ENCODE results near the gene NFIA. TPM values are rescaled to one million over a fixed set of nuclear protein-coding genes. Genes with fewer than 3 reads are reported as not detected.

Gene NFIA
- total RNA-seq, 8 experiments from 2014 or later: 1.0 to 57.6 (median 9.2) TPM

- 0 to 46% (median 28%) methylated on average over 1 to 3 of the region's 3 CpGs for WGBS, 10 experiments
- H3K27ac ChIP-seq: no peak overlapping the region
- H3K4me1 ChIP-seq (replicated peaks in 1 of 2): peaks cover 4 to 10% of the 10 kb centered on the region in 2 donors
- no peak overlapping the region for H3K4me3 ChIP-seq
- in situ Hi-C loops (cut with MboI; ENCODE audit: low pct_unique_long_range_greater_than_20kb in 2 of 9, low sequenced_read_pairs in 9 of 9, unreplicated experiment in 9 of 9): no loop called here
- ATAC-seq (replicated peaks in 6 of 8): peak in 2 of 8 experiments; percentile 44 to 46
These were observed 218.5 kb downstream of the NFIA start for GRCh38 chr1:61300899-61301298.

- in situ Hi-C loops (cut with MboI; ENCODE audit: low pct_unique_long_range_greater_than_20kb in 2 of 9, low sequenced_read_pairs in 9 of 9, unreplicated experiment in 9 of 9): no loop called here
- Histone ChIP-seq H3K4me3 (no peak overlapping the region), H3K27ac (no peak overlapping the region), H3K4me1 (replicated peaks in 1 of 2) (peaks cover 3 to 18% of the 10 kb centered on the region in 2 donors)
- peak in 2 of 8 experiments; percentile 96 for ATAC-seq (replicated peaks in 6 of 8)
- WGBS, 10 experiments: 18 to 96% (median 83%) methylated on average over 1 to 4 of the region's 4 CpGs; no CpG with 5 or more reads in 1 of the 10 experiments
These were observed 219.7 kb downstream of the NFIA start for GRCh38 chr1:61301824-61302657.

- no peak overlapping the region for H3K4me3 ChIP-seq
- peaks cover 12 to 15% of the 10 kb centered on the region in 2 donors for H3K4me1 ChIP-seq (replicated peaks in 1 of 2)
- WGBS, 10 experiments: 40 to 100% (median 89%) methylated on average over 1 to 3 of the region's 3 CpGs; no CpG with 5 or more reads in 1 of the 10 experiments
- in situ Hi-C loops (cut with MboI; ENCODE audit: low pct_unique_long_range_greater_than_20kb in 2 of 9, low sequenced_read_pairs in 9 of 9, unreplicated experiment in 9 of 9): no loop called here
- peak in 1 of 8 experiments; percentile 12 for ATAC-seq (replicated peaks in 6 of 8)
- no peak overlapping the region for H3K27ac ChIP-seq
These were observed 225.2 kb downstream of the NFIA start for GRCh38 chr1:61307422-61308142.

GRCh38 chr1:61310057-61310456 lies 227.7 kb downstream of the NFIA start:
- WGBS, 10 experiments: 70 to 100% (median 95%) methylated on average over 1 to 3 of the region's 3 CpGs; no CpG with 5 or more reads in 1 of the 10 experiments
- Histone ChIP-seq H3K27ac (no peak overlapping the region), H3K4me1 (replicated peaks in 1 of 2) (peaks cover 23 to 38% of the 10 kb centered on the region in 2 donors), H3K4me3 (no peak overlapping the region)
- no peak for ATAC-seq (replicated peaks in 6 of 8)
- in situ Hi-C loops (cut with MboI; ENCODE audit: low pct_unique_long_range_greater_than_20kb in 2 of 9, low sequenced_read_pairs in 9 of 9, unreplicated experiment in 9 of 9): no loop called here

- peaks cover 27 to 42% of the 10 kb centered on the region in 2 donors for H3K4me1 ChIP-seq (replicated peaks in 1 of 2)
- no peak for ATAC-seq (replicated peaks in 6 of 8)
- H3K27ac ChIP-seq: no peak overlapping the region
- H3K4me3 ChIP-seq: no peak overlapping the region
- in situ Hi-C loops (cut with MboI; ENCODE audit: low pct_unique_long_range_greater_than_20kb in 2 of 9, low sequenced_read_pairs in 9 of 9, unreplicated experiment in 9 of 9): no loop called here
- WGBS, 10 experiments: 90 to 100% (median 100%) methylated on average over 1 to 4 of the region's 4 CpGs; no CpG with 5 or more reads in 6 of the 10 experiments
These were observed 228.2 kb downstream of the NFIA start for GRCh38 chr1:61310538-61310937.

GRCh38 chr1:61313906-61314422 lies 231.6 kb downstream of the NFIA start:
- no peak for ATAC-seq (replicated peaks in 6 of 8)
- 71 to 100% (median 93%) methylated on average over 1 to 2 of the region's 2 CpGs; no CpG with 5 or more reads in 2 of the 10 experiments for WGBS, 10 experiments
- in situ Hi-C loops (cut with MboI; ENCODE audit: low pct_unique_long_range_greater_than_20kb in 2 of 9, low sequenced_read_pairs in 9 of 9, unreplicated experiment in 9 of 9): no loop called here
- Histone ChIP-seq H3K4me3 (no peak overlapping the region), H3K27ac (no peak overlapping the region), H3K4me1 (replicated peaks in 1 of 2) (peaks cover 37 to 57% of the 10 kb centered on the region in 2 donors)

GRCh38 chr1:61315011-61315410 lies 232.7 kb downstream of the NFIA start:
- 26 to 86% (median 50%) methylated on average over 2 to 4 of the region's 4 CpGs; no CpG with 5 or more reads in 1 of the 10 experiments for WGBS, 10 experiments
- H3K4me1 ChIP-seq (replicated peaks in 1 of 2): peaks cover 48 to 67% of the 10 kb centered on the region in 2 donors
- no peak overlapping the region for H3K4me3 ChIP-seq
- ATAC-seq (replicated peaks in 6 of 8): peak in 5 of 8 experiments; percentile 58 to 94 (median 88)
- in situ Hi-C loops (cut with MboI; ENCODE audit: low pct_unique_long_range_greater_than_20kb in 2 of 9, low sequenced_read_pairs in 9 of 9, unreplicated experiment in 9 of 9): no loop called here
- H3K27ac ChIP-seq: peak overlapping the region in 1 of 2 donors; percentile 57

GRCh38 chr1:61316493-61316892 lies 234.1 kb downstream of the NFIA start:
- peak overlapping the region in 1 of 2 donors; percentile 11 for H3K27ac ChIP-seq
- 83 to 97% (median 95%) methylated on average over 1 to 7 of the region's 7 CpGs for WGBS, 10 experiments
- H3K4me1 ChIP-seq (replicated peaks in 1 of 2): peaks cover 55 to 73% of the 10 kb centered on the region in 2 donors
- ATAC-seq (replicated peaks in 6 of 8): no peak
- no peak overlapping the region for H3K4me3 ChIP-seq
- in situ Hi-C loops (cut with MboI; ENCODE audit: low pct_unique_long_range_greater_than_20kb in 2 of 9, low sequenced_read_pairs in 9 of 9, unreplicated experiment in 9 of 9): no loop called here

GRCh38 chr1:61318319-61319125 lies 236.2 kb downstream of the NFIA start:
- peaks cover 55 to 66% of the 10 kb centered on the region in 2 donors for H3K4me1 ChIP-seq (replicated peaks in 1 of 2)
- in situ Hi-C loops (cut with MboI; ENCODE audit: low pct_unique_long_range_greater_than_20kb in 2 of 9, low sequenced_read_pairs in 9 of 9, unreplicated experiment in 9 of 9): no loop called here
- WGBS, 10 experiments: 13 to 78% (median 63%) methylated on average over 1 to 8 of the region's 8 CpGs
- peak; percentile 57 to 95 (median 70) for ATAC-seq (replicated peaks in 6 of 8)
- H3K27ac ChIP-seq: no peak overlapping the region
- no peak overlapping the region for H3K4me3 ChIP-seq

- H3K4me3 ChIP-seq: no peak overlapping the region
- WGBS, 10 experiments: 20 to 88% (median 64%) methylated on average over 1 to 2 of the region's 2 CpGs; no CpG with 5 or more reads in 1 of the 10 experiments
- no peak for ATAC-seq (replicated peaks in 6 of 8)
- in situ Hi-C loops (cut with MboI; ENCODE audit: low pct_unique_long_range_greater_than_20kb in 2 of 9, low sequenced_read_pairs in 9 of 9, unreplicated experiment in 9 of 9): no loop called here
- no peak overlapping the region for H3K27ac ChIP-seq
- peaks cover 39 to 46% of the 10 kb centered on the region in 2 donors for H3K4me1 ChIP-seq (replicated peaks in 1 of 2)
These were observed 238.2 kb downstream of the NFIA start for GRCh38 chr1:61320575-61320974.

- in situ Hi-C loops (cut with MboI; ENCODE audit: low pct_unique_long_range_greater_than_20kb in 2 of 9, low sequenced_read_pairs in 9 of 9, unreplicated experiment in 9 of 9): no loop called here
- Histone ChIP-seq H3K4me1 (replicated peaks in 1 of 2) (peaks cover 30 to 31% of the 10 kb centered on the region in 2 donors), H3K27ac (no peak overlapping the region), H3K4me3 (no peak overlapping the region)
- ATAC-seq (replicated peaks in 6 of 8): peak in 1 of 8 experiments; percentile 7
- 83 to 97% (median 89%) methylated on average over 4 to 7 of the region's 7 CpGs; no CpG with 5 or more reads in 2 of the 10 experiments for WGBS, 10 experiments
These were observed 239.8 kb downstream of the NFIA start for GRCh38 chr1:61322008-61322744.

- in situ Hi-C loops (cut with MboI; ENCODE audit: low pct_unique_long_range_greater_than_20kb in 2 of 9, low sequenced_read_pairs in 9 of 9, unreplicated experiment in 9 of 9): no loop called here
- H3K4me1 ChIP-seq (replicated peaks in 1 of 2): peaks cover 28 to 30% of the 10 kb centered on the region in 2 donors
- H3K27ac ChIP-seq: no peak overlapping the region
- H3K4me3 ChIP-seq: no peak overlapping the region
- peak in 1 of 8 experiments; percentile 63 for ATAC-seq (replicated peaks in 6 of 8)
These were observed 240.4 kb downstream of the NFIA start for GRCh38 chr1:61322769-61323168.

Data from motor neuron (in vitro differentiated cells).